K562 (cell line): ENCODE measurements around the gene DIRAS1. TPM values are rescaled to one million over a fixed set of nuclear protein-coding genes. Genes with fewer than 3 reads are reported as not detected.

Experiments
- ATAC-seq: fragments of 200-7000 bp; cut with Tn5 transposase; 3 replicates; pipeline ENCODE4 v1.9.1; 2020; ENCODE audit warnings: moderate library complexity
- BruUV-seq: library from RNA; stranded (reverse); fragments of 400-500 nt; replicated peaks from 2 replicates; lab custom pipeline; 2021; lab: Mats Ljungman, UMichigan
- CTCF ChIA-PET: fragments of 300-600 bp; formaldehyde crosslinking; extraction: SDS; loops from one replicate; lab custom pipeline; 2021; ENCODE audit warnings: low intra/inter-chr PET ratio; lab: Yijun Ruan, JAX
- POLR2A ChIA-PET: fragments of 300-600, 350-650 bp; sonication (Branson Sonifier 250); formaldehyde crosslinking; extraction: SDS; loops from one replicate; lab custom pipeline; 2021; ENCODE audit warnings: antibody characterized with exemption, inconsistent platforms; lab: Yijun Ruan, JAX
- DNase-seq, 4 experiments: peaks; one replicate each; pipeline versions ENCODE4 v3.0.0 to v3.0.0-alpha.2; 2011 to 2018; ENCODE audit warnings: low spot score in 3 of 4, mixed read lengths in 3 of 4; ENCODE audit errors: extremely low read depth in 1 of 4
- FAIRE-seq: peaks from 2 replicates; lab custom pipeline; 2011; peaks lifted over from hg19 to GRCh38; lab: Jason Lieb, UNC
- H2AFZ ChIP-seq: 2 replicates; pipeline ENCODE4 v1.6.0; 2011; ENCODE audit warnings: low read depth, low read length, control low read depth, inconsistent platforms
- H3K27ac ChIP-seq: fragments of 200-600 bp; 3 replicates; pipeline ENCODE4 v1.8.0; 2011; ENCODE audit warnings: low read depth, mild to moderate bottlenecking, control low read depth, inconsistent platforms, low read length, moderate library complexity, mixed read lengths; ENCODE audit errors: extremely low read depth
- H3K27me3 ChIP-seq, 2 experiments: fragments of 300-600 bp in 1 of 2; 2 replicates in 1 of 2; 3 replicates in 1 of 2; pipeline versions ENCODE4 v1.6.0 to v1.8.0; 2011; ENCODE audit warnings: inconsistent platforms in 2 of 2, low read length in 2 of 2, mild to moderate bottlenecking in 1 of 2, mixed read lengths in 1 of 2, moderate library complexity in 1 of 2; ENCODE audit not compliant: control insufficient read depth in 2 of 2, insufficient read depth in 2 of 2
- H3K36me3 ChIP-seq: fragments of 300-600 bp; 3 replicates; pipeline ENCODE4 v1.8.0; 2011; ENCODE audit warnings: mild to moderate bottlenecking, low read length, inconsistent platforms; ENCODE audit not compliant: control insufficient read depth, insufficient read depth
- H3K4me1 ChIP-seq, 2 experiments: fragments of 200-600 bp in 1 of 2; replicated peaks in 1 of 2; 2 replicates in 1 of 2; 3 replicates in 1 of 2; pipeline versions ENCODE4 v1.5.1 to v1.8.0; 2011; ENCODE audit warnings: inconsistent platforms in 2 of 2, low read length in 2 of 2, mild to moderate bottlenecking in 1 of 2, mixed read lengths in 1 of 2, moderate library complexity in 1 of 2; ENCODE audit not compliant: control insufficient read depth in 2 of 2, insufficient read depth in 2 of 2
- H3K4me2 ChIP-seq: 2 replicates; pipeline ENCODE4 v1.6.1; 2011; ENCODE audit warnings: low read length, control low read depth, inconsistent platforms, mixed read lengths; ENCODE audit not compliant: insufficient read depth
- H3K4me3 ChIP-seq: fragments of 200-600 bp; sonication (generic), shearing (Covaris generic); 2 replicates; pipeline ENCODE4 v1.5.1; 2016; ENCODE audit warnings: control low read depth, inconsistent platforms
- H3K79me2 ChIP-seq: fragments of 200-600 bp; 3 replicates; pipeline ENCODE4 v1.8.0; 2011; ENCODE audit warnings: low read length, inconsistent platforms; ENCODE audit not compliant: control insufficient read depth, insufficient read depth
- H3K9ac ChIP-seq, 2 experiments: 2 replicates each; pipeline versions ENCODE4 v1.6.0 to v1.6.1; 2011; ENCODE audit warnings: low read depth in 2 of 2, low read length in 2 of 2, control low read depth in 1 of 2, inconsistent platforms in 1 of 2, mild to moderate bottlenecking in 1 of 2, mixed read lengths in 1 of 2; ENCODE audit not compliant: insufficient read depth in 1 of 2
- H3K9me1 ChIP-seq: one replicate; pipeline ENCODE4 v1.6.0; 2011; ENCODE audit warnings: inconsistent platforms, mild to moderate bottlenecking, low read length, moderate library complexity; ENCODE audit not compliant: control insufficient read depth, insufficient read depth
- H3K9me3 ChIP-seq: replicated peaks from 2 replicates; pipeline ENCODE4 v1.5.1; 2011; ENCODE audit warnings: low read depth, low read length, inconsistent platforms; ENCODE audit not compliant: control insufficient read depth, insufficient read depth
- H4K20me1 ChIP-seq: replicated peaks from 2 replicates; pipeline ENCODE4 v1.6.1; 2011; ENCODE audit warnings: low read length, inconsistent platforms, mixed read lengths; ENCODE audit not compliant: control insufficient read depth, insufficient read depth
- NFYB ChIP-seq: IDR thresholded peaks from 2 replicates; pipeline ENCODE4 v1.6.1; 2011; ENCODE audit warnings: mild to moderate bottlenecking, moderate library complexity; ENCODE audit not compliant: insufficient read length; ENCODE audit errors: extremely low read depth
- ZBTB7A ChIP-seq: IDR thresholded peaks from 2 replicates; pipeline ENCODE4 v1.6.1; 2011; ENCODE audit warnings: low read depth, mild to moderate bottlenecking, low read length, moderate library complexity, borderline replicate concordance; ENCODE audit not compliant: control insufficient read depth
- ZNF584 ChIP-seq: fragments of 200-800 bp; sonication (Bioruptor generic); IDR thresholded peaks from 2 replicates; pipeline ENCODE4 v1.6.1; 2016; ENCODE audit warnings: low read depth, mild to moderate bottlenecking, missing genetic modification characterization, missing compliant biosample characterization
- WGBS: fragments of 100-300 bp; shearing (Covaris generic); methylation state at CpG from one replicate; pipeline ENCODE4 v1.1.6; 2016; ENCODE audit warnings: low coverage, mixed read lengths; ENCODE audit not compliant: insufficient coverage; ENCODE audit errors: missing lambda C conversion rate; 5-methylcytosine and 5-hydroxymethylcytosine counted together
- in situ Hi-C: fragments of 300-500 bp; cut with MboI; formaldehyde crosslinking; loops from 4 replicates; pipeline ENCODE4 v1.15.0; 2018; ENCODE audit warnings: inconsistent platforms, mixed read lengths
- intact Hi-C: fragments of 100-400 bp; cut with micrococcal nuclease; formaldehyde crosslinking; loops from 2 replicates; pipeline ENCODE4 v1.14.2; 2022
- polyA plus RNA-seq, 8 experiments: library from polyadenylated mRNA; depleted of rRNA in 4 of 8; stranded (reverse) in 5 of 8; unstranded in 3 of 8; fragments of >200 nt; fragmentation: Nextera tagmentation in 2 of 8; fragmentation: Illumina TruSeq in 1 of 8; extraction: Ambion mirVana in 2 of 8; extraction: Trizol in 1 of 8; gene quantifications; 2 replicates each; pipeline versions ENCODE4 v1.2.1 to v1.2.3, GENCODE V29; 2011 to 2014; ENCODE audit warnings: inconsistent platforms in 1 of 8, missing spikeins in 1 of 8
- total RNA-seq, 7 experiments: library from RNA; depleted of rRNA in 6 of 7; stranded (reverse); fragments of >200 nt in 6 of 7; fragmentation: Illumina TruSeq in 2 of 7; extraction: Trizol in 2 of 7; gene quantifications; 2 replicates each; pipeline versions ENCODE4 v1.2.1 to v1.2.3, GENCODE V29; 2011 to 2021; ENCODE audit warnings: low replicate concordance in 1 of 7
- TF ChIP-seq, protein P1 (sequence below): sonication (generic); formaldehyde crosslinking; IDR thresholded peaks from 2 replicates; pipeline ENCODE4 v1.8.1; 2023; ENCODE audit warnings: mild to moderate bottlenecking, missing genetic modification reagents
- TF ChIP-seq, protein P2 (sequence below): fragments of 250-450 bp; sonication (Bioruptor Pico); IDR thresholded peaks from 2 replicates; pipeline ENCODE4 v1.4.0; 2020; ENCODE audit warnings: borderline replicate concordance
- TF ChIP-seq, protein P3 (sequence below): fragments of 450-650 bp; IDR thresholded peaks from 2 replicates; pipeline ENCODE4 v1.7.1; 2018; ENCODE audit warnings: mild to moderate bottlenecking, low read depth; ENCODE audit not compliant: partially characterized antibody

The DIRAS1 gene
- total and polyA plus RNA-seq, 9 of the 15 experiments (the other 6 are each of a cell fraction or from before 2014, with no cell fraction given) = 0.11 to 12.0 (median 2.9) TPM

DNA sequence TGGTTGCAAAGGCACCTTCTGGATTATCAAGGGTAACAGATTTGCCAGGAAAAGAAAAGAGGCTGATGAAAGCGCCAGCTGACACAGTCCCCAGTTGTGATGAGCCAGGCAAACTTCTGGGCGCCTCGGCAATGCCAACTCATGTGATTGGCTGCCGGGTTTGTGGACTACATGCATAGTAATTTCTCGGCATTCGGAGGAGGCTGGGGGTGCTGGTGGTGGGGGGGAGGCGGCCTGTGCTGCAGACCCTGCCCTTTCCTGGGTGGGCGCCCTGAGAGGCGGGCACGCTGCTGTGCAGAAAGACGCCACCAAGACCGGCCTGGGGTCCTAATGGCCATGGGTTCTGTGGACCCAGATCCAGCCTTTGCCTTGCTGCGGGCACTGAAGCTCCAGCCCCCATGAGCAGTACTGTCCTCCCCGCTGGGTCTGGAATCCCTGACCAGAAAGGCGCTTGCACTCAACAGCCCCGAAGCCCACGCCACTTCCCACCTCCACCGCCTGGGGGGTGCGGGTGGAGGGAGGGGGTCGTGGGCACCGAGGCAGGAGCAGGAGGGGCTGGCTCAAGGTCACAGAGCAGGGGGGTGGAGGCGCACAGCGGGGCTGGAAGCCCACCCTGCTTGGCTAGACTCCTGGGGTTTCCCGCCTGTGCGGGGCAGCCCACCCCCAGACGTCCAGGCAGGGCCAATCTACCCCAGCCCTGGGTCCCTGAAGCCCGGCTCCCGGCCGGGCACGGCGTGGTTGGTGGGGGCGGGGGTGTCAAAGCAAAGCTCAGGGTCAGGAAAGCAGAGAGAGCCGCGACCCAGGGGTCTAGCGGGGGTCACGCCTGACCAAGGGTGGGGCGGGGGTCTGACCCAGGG lies 1.0 kb downstream of the DIRAS1 start:
- ATAC-seq = no peak
- Histone ChIP-seq H3K36me3 (no peaks in the 10 kb centered on the region), H3K27me3 (no peaks in the 10 kb centered on the region), H3K9ac (peak overlapping the region in 1 of 2 experiments; percentile 90; a peak in 2 of 4 replicates), H3K9me3 (0 out of 2 replicates have a peak, but pooled peaks cover 4% of the 10 kb centered on the region), H3K79me2 (no peaks in the 10 kb centered on the region), H3K4me1 (peaks cover 17 to 56% of the 10 kb centered on the region in 2 experiments), H3K4me2 (no peak overlapping the region), H4K20me1 (no peaks in the 10 kb centered on the region), H3K27ac (no peak overlapping the region), H3K4me3 (peak overlapping the region; percentile 42), H2AFZ (no peak overlapping the region), H3K9me1 (no peaks in the 10 kb centered on the region)
- ChIA-PET POLR2A (no interaction called here), CTCF (no interaction called here)
- TF ChIP-seq NFYB (peak; percentile 31), ZBTB7A (peak; percentile 60; the same call in 1 of the 2 replicates), ZNF584 (CRISPR knock-in tag) (no peak)
- TF ChIP-seq, protein P1, sequence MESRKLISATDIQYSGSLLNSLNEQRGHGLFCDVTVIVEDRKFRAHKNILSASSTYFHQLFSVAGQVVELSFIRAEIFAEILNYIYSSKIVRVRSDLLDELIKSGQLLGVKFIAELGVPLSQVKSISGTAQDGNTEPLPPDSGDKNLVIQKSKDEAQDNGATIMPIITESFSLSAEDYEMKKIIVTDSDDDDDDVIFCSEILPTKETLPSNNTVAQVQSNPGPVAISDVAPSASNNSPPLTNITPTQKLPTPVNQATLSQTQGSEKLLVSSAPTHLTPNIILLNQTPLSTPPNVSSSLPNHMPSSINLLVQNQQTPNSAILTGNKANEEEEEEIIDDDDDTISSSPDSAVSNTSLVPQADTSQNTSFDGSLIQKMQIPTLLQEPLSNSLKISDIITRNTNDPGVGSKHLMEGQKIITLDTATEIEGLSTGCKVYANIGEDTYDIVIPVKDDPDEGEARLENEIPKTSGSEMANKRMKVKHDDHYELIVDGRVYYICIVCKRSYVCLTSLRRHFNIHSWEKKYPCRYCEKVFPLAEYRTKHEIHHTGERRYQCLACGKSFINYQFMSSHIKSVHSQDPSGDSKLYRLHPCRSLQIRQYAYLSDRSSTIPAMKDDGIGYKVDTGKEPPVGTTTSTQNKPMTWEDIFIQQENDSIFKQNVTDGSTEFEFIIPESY (CRISPR knock-in tag) = peak; percentile 53; the same call in 1 of the 2 replicates
- TF ChIP-seq, protein P2, sequence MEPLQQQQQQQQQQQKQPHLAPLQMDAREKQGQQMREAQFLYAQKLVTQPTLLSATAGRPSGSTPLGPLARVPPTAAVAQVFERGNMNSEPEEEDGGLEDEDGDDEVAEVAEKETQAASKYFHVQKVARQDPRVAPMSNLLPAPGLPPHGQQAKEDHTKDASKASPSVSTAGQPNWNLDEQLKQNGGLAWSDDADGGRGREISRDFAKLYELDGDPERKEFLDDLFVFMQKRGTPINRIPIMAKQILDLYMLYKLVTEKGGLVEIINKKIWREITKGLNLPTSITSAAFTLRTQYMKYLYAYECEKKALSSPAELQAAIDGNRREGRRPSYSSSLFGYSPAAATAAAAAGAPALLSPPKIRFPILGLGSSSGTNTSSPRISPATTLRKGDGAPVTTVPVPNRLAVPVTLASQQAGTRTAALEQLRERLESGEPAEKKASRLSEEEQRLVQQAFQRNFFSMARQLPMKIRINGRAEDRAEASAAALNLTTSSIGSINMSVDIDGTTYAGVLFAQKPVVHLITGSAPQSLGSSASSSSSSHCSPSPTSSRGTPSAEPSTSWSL (CRISPR knock-in tag) = no peak
- TF ChIP-seq, protein P3, sequence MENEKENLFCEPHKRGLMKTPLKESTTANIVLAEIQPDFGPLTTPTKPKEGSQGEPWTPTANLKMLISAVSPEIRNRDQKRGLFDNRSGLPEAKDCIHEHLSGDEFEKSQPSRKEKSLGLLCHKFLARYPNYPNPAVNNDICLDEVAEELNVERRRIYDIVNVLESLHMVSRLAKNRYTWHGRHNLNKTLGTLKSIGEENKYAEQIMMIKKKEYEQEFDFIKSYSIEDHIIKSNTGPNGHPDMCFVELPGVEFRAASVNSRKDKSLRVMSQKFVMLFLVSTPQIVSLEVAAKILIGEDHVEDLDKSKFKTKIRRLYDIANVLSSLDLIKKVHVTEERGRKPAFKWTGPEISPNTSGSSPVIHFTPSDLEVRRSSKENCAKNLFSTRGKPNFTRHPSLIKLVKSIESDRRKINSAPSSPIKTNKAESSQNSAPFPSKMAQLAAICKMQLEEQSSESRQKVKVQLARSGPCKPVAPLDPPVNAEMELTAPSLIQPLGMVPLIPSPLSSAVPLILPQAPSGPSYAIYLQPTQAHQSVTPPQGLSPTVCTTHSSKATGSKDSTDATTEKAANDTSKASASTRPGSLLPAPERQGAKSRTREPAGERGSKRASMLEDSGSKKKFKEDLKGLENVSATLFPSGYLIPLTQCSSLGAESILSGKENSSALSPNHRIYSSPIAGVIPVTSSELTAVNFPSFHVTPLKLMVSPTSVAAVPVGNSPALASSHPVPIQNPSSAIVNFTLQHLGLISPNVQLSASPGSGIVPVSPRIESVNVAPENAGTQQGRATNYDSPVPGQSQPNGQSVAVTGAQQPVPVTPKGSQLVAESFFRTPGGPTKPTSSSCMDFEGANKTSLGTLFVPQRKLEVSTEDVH = no peak
- DNase-seq = no peak
- BruUV-seq = no TSS peak
- intact Hi-C loops = no loop called here
- 61% methylated on average over 22 of the region's 37 CpGs for WGBS
- FAIRE-seq = no peak
- in situ Hi-C loops = no loop called here
